CD4-positive, alpha-beta T cell (primary cell): Measurements from ENCODE around the gene PFDN5. TPM values are rescaled to one million over a fixed set of nuclear protein-coding genes. Genes with fewer than 3 reads are reported as not detected.

Experiments
- ATAC-seq: fragments of 200-7000 bp; cut with Tn5 transposase; one replicate; pipeline ENCODE4 v1.10.0; 2022; ENCODE audit warnings: mild to moderate bottlenecking; ENCODE audit not compliant: poor library complexity
- CTCF ChIA-PET: fragments of 350-600 bp; sonication (Branson Sonifier 250); formaldehyde crosslinking; loops from one replicate; lab custom pipeline; 2021; ENCODE audit warnings: antibody characterized with exemption, inconsistent platforms; lab: Charles Lee
- POLR2A ChIA-PET: fragments of 350-600 bp; sonication (Branson Sonifier 250); formaldehyde crosslinking; loops from one replicate; lab custom pipeline; 2021; ENCODE audit warnings: antibody characterized with exemption, inconsistent platforms; lab: Charles Lee
- DNase-seq, 14 experiments: peaks; one replicate each; pipeline ENCODE4 v3.0.0-alpha.2; 2013 to 2020; ENCODE audit warnings: mixed read lengths in 2 of 14
- H3K27ac ChIP-seq, 2 donors: one replicate each; pipeline versions ENCODE4 v1.5.1 to v1.7.0; 2013; ENCODE audit warnings: low read length in 2 of 2, low read depth in 1 of 2, mild to moderate bottlenecking in 1 of 2
- H3K27me3 ChIP-seq, 2 experiments: 1 replicate in 1 of 2; 2 replicates in 1 of 2; pipeline versions ENCODE4 v1.6.1 to v1.7.0; 2013; ENCODE audit warnings: low read length in 2 of 2, control low read depth in 1 of 2, mild to moderate bottlenecking in 1 of 2, moderate library complexity in 1 of 2; ENCODE audit not compliant: insufficient read depth in 2 of 2, control insufficient read depth in 1 of 2
- H3K36me3 ChIP-seq: one replicate; pipeline ENCODE4 v1.6.1; 2013; ENCODE audit warnings: low read length, control low read depth; ENCODE audit not compliant: insufficient read depth
- H3K4me1 ChIP-seq: one replicate; pipeline ENCODE4 v1.6.1; 2013; ENCODE audit warnings: low read length, control low read depth; ENCODE audit not compliant: insufficient read depth
- H3K4me3 ChIP-seq: one replicate; pipeline ENCODE4 v1.5.1; 2013; ENCODE audit warnings: mild to moderate bottlenecking, low read length, moderate library complexity
- H3K9me3 ChIP-seq, 2 experiments: 1 replicate in 1 of 2; 2 replicates in 1 of 2; pipeline versions ENCODE4 v1.6.1 to v1.7.0; 2013; ENCODE audit warnings: low read length in 2 of 2, mild to moderate bottlenecking in 2 of 2, control low read depth in 1 of 2, moderate library complexity in 1 of 2; ENCODE audit not compliant: control insufficient read depth in 1 of 2, insufficient read depth in 1 of 2
- H3K27ac Mint-ChIP-seq: one replicate; pipeline ENCODE4 v1.8.0; 2020; ENCODE audit warnings: mixed read lengths
- H3K27me3 Mint-ChIP-seq: one replicate; pipeline ENCODE4 v1.8.0; 2021; ENCODE audit warnings: mixed read lengths
- H3K36me3 Mint-ChIP-seq: one replicate; pipeline ENCODE4 v1.8.0; 2021; ENCODE audit warnings: low read depth, mixed read lengths
- H3K4me1 Mint-ChIP-seq: one replicate; pipeline ENCODE4 v1.8.0; 2021; ENCODE audit warnings: low read depth, mixed read lengths
- H3K4me3 Mint-ChIP-seq: one replicate; pipeline ENCODE4 v1.8.0; 2020; ENCODE audit warnings: mild to moderate bottlenecking, mixed read lengths
- H3K9me3 Mint-ChIP-seq: one replicate; pipeline ENCODE4 v1.8.0; 2020; ENCODE audit warnings: mixed read lengths
- CTCF ChIP-seq: fragments of 200-600 bp; IDR thresholded peaks from one replicate; pipeline ENCODE4 v1.8.0; 2022; ENCODE audit warnings: antibody characterized with exemption, mild to moderate bottlenecking
- intact Hi-C, 2 experiments: fragments of 100-400 bp; cut with DNase I in 1 of 2; cut with micrococcal nuclease in 1 of 2; formaldehyde crosslinking; loops; one replicate each; pipeline versions ENCODE4 v1.15.1 to v1.9.0; 2023 to 2025; cut with DNase I, micrococcal nuclease
- total RNA-seq, 174 experiments: library from RNA in 2 of 174; stranded (reverse) in 2 of 174; gene quantifications; one replicate each; pipeline ENCODE4 v1.2.3 and lab custom pipeline; 2021 to 2026

PFDN5 gene
- total RNA-seq, 2 experiments from 2014 or later: 757 to 763 TPM

GRCh38 chr12:53255996-53256395, 39.3 kb upstream of the PFDN5 start:
- no peak for ATAC-seq
- TF ChIP-seq CTCF: no peak
- intact Hi-C loops: no loop called here
- Mint-ChIP-seq H3K27me3 (no peaks in the 10 kb centered on the region), H3K36me3 (peaks cover 16% of the 10 kb centered on the region), H3K27ac (peak overlapping the region; percentile 77), H3K4me3 (peak overlapping the region; percentile 67), H3K9me3 (no peaks in the 10 kb centered on the region), H3K4me1 (peaks cover 51% of the 10 kb centered on the region)
- POLR2A ChIA-PET: no interaction called here
- Histone ChIP-seq H3K4me1 (peaks cover 50% of the 10 kb centered on the region), H3K27ac (no peak overlapping the region), H3K27me3 (no peaks in the 10 kb centered on the region), H3K4me3 (no peak overlapping the region), H3K36me3 (peaks cover 20% of the 10 kb centered on the region), H3K9me3 (no peaks in the 10 kb centered on the region)
- no peak for DNase-seq
- CTCF ChIA-PET: no interaction called here

- Histone ChIP-seq H3K36me3 (peaks cover 12% of the 10 kb centered on the region), H3K4me1 (peaks cover 24% of the 10 kb centered on the region), H3K27me3 (no peaks in the 10 kb centered on the region), H3K4me3 (no peak overlapping the region), H3K9me3 (no peaks in the 10 kb centered on the region), H3K27ac (no peak overlapping the region)
- H3K27me3 Mint-ChIP-seq: no peaks in the 10 kb centered on the region
- no peak for TF ChIP-seq CTCF
- no peaks in the 10 kb centered on the region for H3K9me3 Mint-ChIP-seq
- ATAC-seq (no peak), DNase-seq (no peak)
- ChIA-PET CTCF (no interaction called here), POLR2A (interaction anchor here (1.2 kb wide), 1 partner anchor 39 kb away, joined by 3 read pairs; no protein-coding TSS in a partner anchor)
- peaks cover 25% of the 10 kb centered on the region for H3K4me1 Mint-ChIP-seq
- H3K4me3 Mint-ChIP-seq: no peak overlapping the region
- intact Hi-C loops: no loop called here
- peaks cover under 1% of the 10 kb centered on the region for H3K36me3 Mint-ChIP-seq
- H3K27ac Mint-ChIP-seq: no peak overlapping the region
These were observed 36.5 kb upstream of the PFDN5 start for GRCh38 chr12:53258541-53259539.

GRCh38 chr12:53259891-53260290, 35.5 kb upstream of the PFDN5 start:
- TF ChIP-seq CTCF: no peak
- Histone ChIP-seq H3K27me3 (no peaks in the 10 kb centered on the region), H3K27ac (no peak overlapping the region), H3K36me3 (peaks cover 4% of the 10 kb centered on the region), H3K4me3 (no peak overlapping the region), H3K4me1 (peaks cover 18% of the 10 kb centered on the region), H3K9me3 (no peaks in the 10 kb centered on the region)
- ATAC-seq (no peak), DNase-seq (no peak)
- Mint-ChIP-seq H3K36me3 (no peaks in the 10 kb centered on the region), H3K9me3 (no peaks in the 10 kb centered on the region), H3K27me3 (no peaks in the 10 kb centered on the region), H3K4me1 (peaks cover 18% of the 10 kb centered on the region), H3K4me3 (no peak overlapping the region), H3K27ac (no peak overlapping the region)
- POLR2A ChIA-PET: no interaction called here
- intact Hi-C loops: no loop called here
- CTCF ChIA-PET: interaction anchor here (0.6 to 2.1 kb wide), 2 partner anchors 8 to 59 kb away, joined by 3 to 9 read pairs; a partner anchor contains a TSS
